ENCODE data around the gene PRKD2. TPM values are rescaled to one million over a fixed set of nuclear protein-coding genes. Genes with fewer than 3 reads are reported as not detected.

The PRKD2 gene
- total RNA-seq, 1 donor from 2014 or later = 92.9 TPM

- Mint-ChIP-seq H3K27me3 (ENCODE audit: insufficient read depth) (no peaks in the 10 kb centered on the region), H3K4me1 (ENCODE audit: low read depth) (peaks cover 9% of the 10 kb centered on the region), H3K9me3 (no peaks in the 10 kb centered on the region), H3K4me3 (no peak overlapping the region), H3K27ac (no peak overlapping the region), H3K36me3 (ENCODE audit: low read depth) (peaks cover 41% of the 10 kb centered on the region)
- DNase-seq (ENCODE audit: low spot score) = no peak
- intact Hi-C loops (cut with micrococcal nuclease) = no loop called here
Measured at GRCh38 chr19:46700704-46701103, 16.2 kb downstream of the PRKD2 start.

DNA sequence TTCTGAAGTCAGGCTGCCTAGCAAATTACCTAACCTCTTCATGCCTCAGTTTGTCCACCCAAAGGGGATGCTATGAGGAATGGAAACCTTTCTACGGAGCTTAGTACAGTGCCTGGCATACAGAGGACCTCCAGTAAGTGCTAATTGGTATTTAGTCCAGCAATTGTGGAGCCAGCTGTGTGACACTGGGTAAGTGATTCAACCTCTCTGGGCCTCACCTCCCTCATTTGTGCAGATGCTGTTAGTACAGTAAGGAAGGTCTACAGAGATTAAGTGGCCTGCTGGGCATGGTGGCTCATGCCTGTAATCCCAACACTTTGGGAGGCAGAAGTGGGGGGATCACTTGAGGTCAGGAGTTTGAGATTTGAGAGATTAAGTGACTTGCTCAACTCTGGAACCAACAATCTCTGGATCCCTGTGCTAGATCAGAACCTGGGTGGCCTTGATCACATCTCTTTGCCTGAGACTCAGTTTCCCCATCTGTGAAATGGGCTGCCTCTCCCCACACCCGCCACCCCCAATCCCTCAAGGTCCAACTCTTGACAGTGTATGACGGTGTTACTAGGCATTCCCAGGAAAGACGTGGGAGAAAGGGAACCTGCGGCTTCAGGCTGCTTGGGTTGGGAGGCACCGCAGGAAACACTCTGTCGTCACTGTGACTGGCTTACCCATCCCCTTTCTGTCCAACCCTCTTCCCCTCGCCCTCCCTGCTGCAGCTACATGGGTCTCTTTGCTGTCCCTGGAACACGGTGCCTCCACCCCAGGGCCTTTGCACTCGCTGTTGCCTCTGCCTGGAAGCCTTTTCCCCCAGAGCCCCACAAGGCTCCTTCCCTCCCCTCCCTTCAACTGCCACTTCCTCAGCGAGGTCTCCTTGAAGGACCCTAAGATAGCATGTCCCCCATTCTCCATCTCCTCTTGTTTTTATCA is 18.3 kb downstream of the PRKD2 start:
- no peak for DNase-seq (ENCODE audit: low spot score)
- Mint-ChIP-seq H3K27ac (no peak overlapping the region), H3K9me3 (no peaks in the 10 kb centered on the region)

DNA sequence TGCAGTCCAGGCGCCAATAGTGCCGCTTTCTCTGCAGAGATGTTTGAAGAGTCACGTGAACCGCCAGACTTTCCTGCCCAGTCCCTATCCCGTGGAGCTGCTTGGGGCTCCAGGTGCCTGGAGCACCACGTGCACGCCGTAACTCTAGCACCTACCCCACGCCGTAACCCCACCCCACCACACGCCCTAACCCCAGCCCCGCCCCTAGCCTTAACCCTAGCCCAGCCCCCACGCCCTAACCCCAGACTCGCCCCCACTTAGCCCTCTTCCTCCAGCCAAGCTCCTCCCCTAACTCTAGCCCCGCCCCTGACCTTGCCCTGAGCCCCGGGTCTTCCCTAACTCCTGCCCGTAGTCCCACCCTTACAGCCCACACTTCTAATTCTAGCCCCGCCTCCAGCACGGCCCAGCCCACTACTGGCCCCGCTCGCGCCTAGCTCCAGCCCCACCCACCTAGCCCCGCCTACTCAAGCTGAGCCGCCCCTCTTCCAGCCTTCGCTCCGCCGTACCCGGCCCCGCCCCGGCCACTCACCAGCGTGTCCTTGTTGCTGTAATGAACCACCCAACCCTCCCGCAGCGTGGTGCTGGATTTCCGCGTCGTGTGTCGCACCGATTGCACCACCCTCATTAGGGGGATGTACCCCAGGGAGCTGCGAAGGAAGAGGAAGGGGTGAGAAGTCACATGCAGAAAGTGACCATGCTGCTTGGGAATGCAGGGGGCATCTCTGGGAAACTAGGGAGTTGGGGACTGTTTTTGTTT is 19.5 kb downstream of the PRKD2 start:
- Mint-ChIP-seq H3K4me3 (no peak overlapping the region), H3K27ac (no peak overlapping the region), H3K4me1 (ENCODE audit: low read depth) (peaks cover 4% of the 10 kb centered on the region), H3K27me3 (ENCODE audit: insufficient read depth) (no peaks in the 10 kb centered on the region), H3K36me3 (ENCODE audit: low read depth) (peaks cover 38% of the 10 kb centered on the region), H3K9me3 (no peaks in the 10 kb centered on the region)
- intact Hi-C loops (cut with micrococcal nuclease) = no loop called here
- no peak for DNase-seq (ENCODE audit: low spot score)

More for the DNA sequence above, 18.3 kb downstream of the PRKD2 start:
- Mint-ChIP-seq H3K36me3 (ENCODE audit: low read depth) (peaks cover 30% of the 10 kb centered on the region), H3K27me3 (ENCODE audit: insufficient read depth) (no peaks in the 10 kb centered on the region), H3K4me1 (ENCODE audit: low read depth) (no peaks in the 10 kb centered on the region), H3K4me3 (no peak overlapping the region)
- intact Hi-C loops (cut with micrococcal nuclease) = no loop called here

DNA sequence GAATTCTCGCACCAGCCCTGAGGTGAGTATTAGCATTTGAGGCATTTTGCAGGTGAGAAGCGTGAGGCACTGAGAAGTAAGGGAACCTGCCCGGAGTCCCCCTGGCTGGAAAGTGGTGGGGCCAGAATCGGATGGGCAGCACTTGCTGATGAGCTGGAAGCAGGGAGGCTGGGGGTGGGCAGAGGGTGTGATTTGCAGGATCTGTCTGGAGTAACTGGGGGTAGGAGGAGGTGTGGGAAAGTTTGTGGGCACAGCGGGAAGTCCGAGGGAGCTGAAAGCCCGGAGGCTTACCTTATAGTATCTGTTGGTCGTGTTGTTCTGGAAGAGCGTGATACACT is 20.1 kb downstream of the PRKD2 start:
- peaks cover 39% of the 10 kb centered on the region for H3K36me3 Mint-ChIP-seq (ENCODE audit: low read depth)
- no peak for DNase-seq (ENCODE audit: low spot score)
- H3K27me3 Mint-ChIP-seq (ENCODE audit: insufficient read depth) = no peaks in the 10 kb centered on the region
- no peaks in the 10 kb centered on the region for H3K9me3 Mint-ChIP-seq
- no peak overlapping the region for H3K4me3 Mint-ChIP-seq
- intact Hi-C loops (cut with micrococcal nuclease) = no loop called here
- H3K4me1 Mint-ChIP-seq (ENCODE audit: low read depth) = peaks cover 4% of the 10 kb centered on the region
- H3K27ac Mint-ChIP-seq = no peak overlapping the region

- DNase-seq (ENCODE audit: low spot score) = no peak
- Mint-ChIP-seq H3K4me1 (ENCODE audit: low read depth) (peaks cover 4% of the 10 kb centered on the region), H3K9me3 (no peaks in the 10 kb centered on the region), H3K27ac (no peak overlapping the region), H3K27me3 (ENCODE audit: insufficient read depth) (no peaks in the 10 kb centered on the region), H3K4me3 (no peak overlapping the region), H3K36me3 (ENCODE audit: low read depth) (peaks cover 45% of the 10 kb centered on the region)
- intact Hi-C loops (cut with micrococcal nuclease) = no loop called here
Measured at GRCh38 chr19:46696052-46696451, 20.9 kb downstream of the PRKD2 start.

- H3K36me3 Mint-ChIP-seq (ENCODE audit: low read depth) = peaks cover 45% of the 10 kb centered on the region
- no peaks in the 10 kb centered on the region for H3K27me3 Mint-ChIP-seq (ENCODE audit: insufficient read depth)
- intact Hi-C loops (cut with micrococcal nuclease) = no loop called here
- peaks cover 4% of the 10 kb centered on the region for H3K4me1 Mint-ChIP-seq (ENCODE audit: low read depth)
- no peaks in the 10 kb centered on the region for H3K9me3 Mint-ChIP-seq
- DNase-seq (ENCODE audit: low spot score) = no peak
- H3K27ac Mint-ChIP-seq = no peak overlapping the region
- H3K4me3 Mint-ChIP-seq = no peak overlapping the region
Measured at GRCh38 chr19:46693760-46694159, 23.2 kb downstream of the PRKD2 start.

DNA sequence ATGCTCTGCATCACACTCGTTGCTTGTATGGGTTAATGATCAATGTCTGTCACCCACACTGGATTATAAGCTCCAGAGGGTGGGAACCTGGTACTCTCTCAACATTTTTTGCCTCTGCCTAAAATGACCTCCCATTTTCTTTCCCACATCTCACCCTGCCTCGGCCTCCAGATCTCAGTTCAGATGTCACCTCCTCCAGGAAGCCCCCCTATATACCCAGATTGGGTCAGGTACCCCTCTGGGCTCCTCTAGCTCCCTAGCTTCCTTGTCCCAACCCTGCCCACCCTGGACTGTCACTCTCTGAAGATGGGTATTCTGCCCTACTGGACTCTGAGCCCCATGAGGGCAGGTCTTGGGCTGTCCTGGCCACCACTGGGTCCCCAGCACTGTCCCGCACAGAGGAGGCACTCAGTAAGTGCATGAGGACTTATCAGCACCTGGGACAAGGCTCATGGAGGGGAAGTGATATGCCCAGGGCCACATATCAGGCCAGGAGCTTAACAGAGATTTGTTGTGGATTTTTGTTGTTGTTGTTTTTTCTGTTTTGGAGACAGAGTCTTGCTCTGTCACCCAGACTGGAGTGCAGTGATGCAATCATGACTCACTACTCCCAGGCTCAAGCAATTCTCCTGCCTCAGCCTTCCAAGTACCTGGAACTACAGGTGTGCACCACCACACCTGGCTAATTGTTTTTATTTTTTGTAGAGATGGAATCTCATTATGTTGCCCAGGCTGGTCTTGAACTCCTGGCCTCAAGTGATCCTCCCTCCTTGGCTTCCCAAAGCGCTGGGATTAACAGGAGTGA is 23.8 kb downstream of the PRKD2 start:
- Mint-ChIP-seq H3K4me3 (no peak overlapping the region), H3K4me1 (ENCODE audit: low read depth) (peaks cover 4% of the 10 kb centered on the region), H3K27me3 (ENCODE audit: insufficient read depth) (no peaks in the 10 kb centered on the region), H3K36me3 (ENCODE audit: low read depth) (peaks cover 45% of the 10 kb centered on the region), H3K27ac (no peak overlapping the region), H3K9me3 (no peaks in the 10 kb centered on the region)
- DNase-seq (ENCODE audit: low spot score) = no peak
- intact Hi-C loops (cut with micrococcal nuclease) = no loop called here

- Mint-ChIP-seq H3K27me3 (ENCODE audit: insufficient read depth) (no peaks in the 10 kb centered on the region), H3K27ac (no peak overlapping the region), H3K4me1 (ENCODE audit: low read depth) (peaks cover 4% of the 10 kb centered on the region), H3K9me3 (no peaks in the 10 kb centered on the region), H3K4me3 (no peak overlapping the region), H3K36me3 (ENCODE audit: low read depth) (peaks cover 46% of the 10 kb centered on the region)
- no peak for DNase-seq (ENCODE audit: low spot score)
- intact Hi-C loops (cut with micrococcal nuclease) = no loop called here
Measured at GRCh38 chr19:46691948-46692347, 25.0 kb downstream of the PRKD2 start.

- H3K4me1 Mint-ChIP-seq (ENCODE audit: low read depth) = peaks cover 4% of the 10 kb centered on the region
- peaks cover 41% of the 10 kb centered on the region for H3K36me3 Mint-ChIP-seq (ENCODE audit: low read depth)
- no peak overlapping the region for H3K27ac Mint-ChIP-seq
- H3K9me3 Mint-ChIP-seq = no peaks in the 10 kb centered on the region
- H3K27me3 Mint-ChIP-seq (ENCODE audit: insufficient read depth) = no peaks in the 10 kb centered on the region
- intact Hi-C loops (cut with micrococcal nuclease) = no loop called here
- no peak overlapping the region for H3K4me3 Mint-ChIP-seq
- no peak for DNase-seq (ENCODE audit: low spot score)
Measured at GRCh38 chr19:46691104-46691503, 25.8 kb downstream of the PRKD2 start.

GRCh38 chr19:46689358-46689757 is 27.6 kb downstream of the PRKD2 start:
- Mint-ChIP-seq H3K27me3 (ENCODE audit: insufficient read depth) (no peaks in the 10 kb centered on the region), H3K36me3 (ENCODE audit: low read depth) (peaks cover 38% of the 10 kb centered on the region), H3K27ac (no peak overlapping the region), H3K4me3 (no peak overlapping the region), H3K4me1 (ENCODE audit: low read depth) (peaks cover 4% of the 10 kb centered on the region), H3K9me3 (no peaks in the 10 kb centered on the region)
- DNase-seq (ENCODE audit: low spot score) = no peak
- intact Hi-C loops (cut with micrococcal nuclease) = no loop called here

DNA sequence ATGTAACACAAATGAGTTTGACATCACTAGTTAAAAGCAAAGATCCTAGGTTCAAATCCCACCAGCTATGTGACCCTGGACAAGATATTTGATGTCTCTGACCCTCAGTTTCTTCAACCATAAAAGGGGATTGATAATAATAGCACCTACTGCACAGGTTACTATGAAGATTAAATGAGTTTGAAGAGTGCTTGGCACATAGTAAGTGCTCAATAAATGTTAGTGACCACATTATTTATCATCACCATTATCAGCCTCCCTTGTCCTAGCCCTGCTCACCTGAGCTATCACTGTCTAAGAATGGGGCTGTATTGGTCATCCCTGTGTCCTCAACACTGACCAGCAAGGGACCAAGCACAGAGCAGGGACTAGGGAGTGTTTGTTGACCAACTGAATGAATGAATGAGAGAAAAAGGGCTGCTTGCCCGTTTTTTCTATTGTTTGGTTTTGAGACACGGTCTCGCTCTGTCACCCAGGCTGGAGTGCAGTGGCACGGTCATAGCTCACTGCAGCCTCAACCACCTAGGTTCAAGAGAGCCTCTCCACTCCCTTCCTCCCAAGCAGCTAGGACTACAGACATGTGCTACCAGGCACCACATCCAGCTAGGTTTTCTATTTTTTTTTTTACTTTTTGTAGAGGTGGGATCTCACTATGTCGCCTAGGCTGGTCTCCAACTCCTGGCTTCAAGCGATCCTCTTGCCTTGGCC is 29.3 kb downstream of the PRKD2 start:
- Mint-ChIP-seq H3K27me3 (ENCODE audit: insufficient read depth) (no peaks in the 10 kb centered on the region), H3K9me3 (no peaks in the 10 kb centered on the region), H3K4me3 (no peak overlapping the region), H3K4me1 (ENCODE audit: low read depth) (peaks cover 2% of the 10 kb centered on the region), H3K27ac (no peak overlapping the region), H3K36me3 (ENCODE audit: low read depth) (peaks cover 35% of the 10 kb centered on the region)
- intact Hi-C loops (cut with micrococcal nuclease) = no loop called here
- DNase-seq (ENCODE audit: low spot score) = no peak

DNA sequence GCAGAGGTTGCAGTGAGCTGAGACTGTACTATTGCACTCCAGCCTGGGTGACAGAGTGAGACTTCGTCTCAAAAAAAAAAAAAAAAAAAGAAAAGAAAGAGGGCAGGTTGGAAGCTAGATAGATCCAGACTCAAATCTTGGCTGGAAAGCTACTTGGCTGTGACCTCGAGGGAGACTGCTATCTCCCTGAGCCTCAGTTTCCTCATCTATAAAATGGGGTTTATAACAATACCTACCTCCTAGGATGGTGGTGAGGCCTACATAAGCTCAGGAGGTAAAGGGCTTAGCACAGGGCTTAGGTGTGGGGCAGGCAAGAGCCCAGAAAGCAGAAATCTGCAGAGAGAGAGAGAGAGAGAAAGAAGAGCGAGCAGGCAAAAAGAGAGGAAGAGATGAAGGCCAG is 31.7 kb downstream of the PRKD2 start:
- intact Hi-C loops (cut with micrococcal nuclease) = no loop called here
- no peaks in the 10 kb centered on the region for H3K4me1 Mint-ChIP-seq (ENCODE audit: low read depth)
- no peaks in the 10 kb centered on the region for H3K9me3 Mint-ChIP-seq
- H3K4me3 Mint-ChIP-seq = no peak overlapping the region
- peaks cover 15% of the 10 kb centered on the region for H3K36me3 Mint-ChIP-seq (ENCODE audit: low read depth)
- DNase-seq (ENCODE audit: low spot score) = no peak
- peak overlapping the region; percentile 64 for H3K27ac Mint-ChIP-seq
- H3K27me3 Mint-ChIP-seq (ENCODE audit: insufficient read depth) = no peaks in the 10 kb centered on the region
